HUES6 (cell line): ENCODE data around the gene MRAP2.
A peak's percentile ranks its signal among the peaks of the same experiment; 100 is the strongest.
"Not testable (repeated sequence)": the region's sequence is repeated elsewhere in the genome, so short reads cannot be mapped to it uniquely, and the experiment has no call there.

Experiments
- H3K27ac ChIP-seq: 2 replicates; pipeline ENCODE4 v1.7.0; 2013; ENCODE audit warnings: low read depth, mild to moderate bottlenecking, low read length, inconsistent platforms
- H3K27me3 ChIP-seq: 2 replicates; pipeline ENCODE4 v1.6.1; 2013; ENCODE audit warnings: low read length; ENCODE audit not compliant: control insufficient read depth, insufficient read depth
- H3K36me3 ChIP-seq: 2 replicates; pipeline ENCODE4 v1.6.1; 2013; ENCODE audit warnings: low read length; ENCODE audit not compliant: control insufficient read depth, insufficient read depth
- H3K4me1 ChIP-seq: 2 replicates; pipeline ENCODE4 v1.6.1; 2013; ENCODE audit warnings: low read length; ENCODE audit not compliant: control insufficient read depth, insufficient read depth
- H3K4me3 ChIP-seq: 2 replicates; pipeline ENCODE4 v1.5.1; 2013; ENCODE audit warnings: low read depth, low read length
- H3K9ac ChIP-seq: one replicate; pipeline ENCODE4 v1.6.1; 2013; ENCODE audit warnings: mild to moderate bottlenecking, low read length
- H3K9me3 ChIP-seq: 2 replicates; pipeline ENCODE4 v1.6.1; 2013; ENCODE audit warnings: low read depth, low read length; ENCODE audit not compliant: control insufficient read depth, insufficient read depth

Gene MRAP2

DNA sequence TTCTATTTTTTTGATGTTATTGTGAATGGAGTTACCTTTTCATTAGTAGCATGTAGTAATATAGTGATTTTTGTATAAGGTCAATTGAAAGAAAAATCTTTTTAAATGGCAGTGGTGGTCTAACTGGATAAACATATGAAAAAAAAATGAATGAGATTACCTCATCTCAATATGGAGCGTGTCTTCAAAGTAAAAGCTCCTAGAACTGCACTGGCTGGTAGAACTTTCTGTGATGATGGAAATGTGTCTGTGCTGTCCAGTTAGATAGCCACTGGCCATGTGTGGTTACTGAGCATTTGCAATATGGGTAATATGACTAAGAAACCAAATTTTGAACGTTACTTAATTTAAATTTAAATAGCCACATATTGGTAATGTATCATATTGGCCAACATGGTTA is 44.1 kb downstream of the MRAP2 start:
- no peaks in the 10 kb centered on the region for H3K36me3 ChIP-seq
- H3K4me1 ChIP-seq, result peaks cover 18% of the 10 kb centered on the region
- H3K27ac ChIP-seq, result no peak overlapping the region
- H3K27me3 ChIP-seq, result no peaks in the 10 kb centered on the region
- no peak overlapping the region for H3K4me3 ChIP-seq
- H3K9me3 ChIP-seq, result no peaks in the 10 kb centered on the region
- H3K9ac ChIP-seq, result no peak overlapping the region

DNA sequence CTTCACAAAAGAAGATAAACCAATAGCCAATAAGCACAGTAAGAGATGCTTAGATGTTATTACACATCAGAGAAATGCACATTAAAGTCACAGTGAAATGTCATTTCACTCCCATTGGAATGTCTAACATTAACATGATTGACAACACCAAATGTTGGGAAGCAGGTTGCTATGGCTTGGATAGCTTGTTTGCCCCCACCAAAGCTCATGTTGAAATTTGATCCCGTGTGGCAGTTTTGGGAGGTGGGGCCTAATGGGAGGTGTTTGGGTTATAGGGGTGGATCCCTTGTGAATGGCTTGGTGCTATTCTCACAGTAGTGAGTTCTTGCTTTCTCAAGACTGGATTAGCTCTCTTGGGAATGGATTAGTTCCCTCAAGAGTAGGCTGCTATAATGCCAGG is 44.8 kb downstream of the MRAP2 start:
- Histone ChIP-seq H3K9me3 (no peaks in the 10 kb centered on the region), H3K9ac (no peak overlapping the region), H3K4me1 (peaks cover 23% of the 10 kb centered on the region), H3K4me3 (no peak overlapping the region), H3K36me3 (no peaks in the 10 kb centered on the region), H3K27me3 (no peaks in the 10 kb centered on the region), H3K27ac (no peak overlapping the region)

DNA sequence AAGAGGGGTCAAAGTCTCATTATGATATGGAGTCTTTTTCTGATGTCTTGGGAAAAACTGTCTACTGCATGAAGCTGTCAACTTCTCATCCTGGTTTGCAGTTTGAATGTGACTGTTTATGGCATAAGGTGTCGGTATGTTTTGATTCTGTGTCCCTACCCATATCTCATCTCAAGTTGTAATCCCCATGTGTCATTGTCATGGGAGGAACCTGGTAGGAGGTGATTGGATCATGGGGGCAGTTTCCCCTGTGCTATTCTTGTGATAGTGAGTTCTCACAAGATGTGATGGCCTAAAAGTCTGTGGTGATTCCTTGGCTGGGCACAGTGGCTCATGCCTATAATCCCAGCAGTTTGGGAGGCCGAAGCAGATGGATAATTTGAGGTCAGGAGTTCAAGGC is 47.6 kb downstream of the MRAP2 start:
- peaks cover 27% of the 10 kb centered on the region for H3K4me1 ChIP-seq
- H3K9ac ChIP-seq, result no peak overlapping the region
- no peak overlapping the region for H3K4me3 ChIP-seq
- no peak overlapping the region for H3K27ac ChIP-seq
- no peaks in the 10 kb centered on the region for H3K27me3 ChIP-seq
- H3K9me3 ChIP-seq, result no peaks in the 10 kb centered on the region
- H3K36me3 ChIP-seq, result no peaks in the 10 kb centered on the region

DNA sequence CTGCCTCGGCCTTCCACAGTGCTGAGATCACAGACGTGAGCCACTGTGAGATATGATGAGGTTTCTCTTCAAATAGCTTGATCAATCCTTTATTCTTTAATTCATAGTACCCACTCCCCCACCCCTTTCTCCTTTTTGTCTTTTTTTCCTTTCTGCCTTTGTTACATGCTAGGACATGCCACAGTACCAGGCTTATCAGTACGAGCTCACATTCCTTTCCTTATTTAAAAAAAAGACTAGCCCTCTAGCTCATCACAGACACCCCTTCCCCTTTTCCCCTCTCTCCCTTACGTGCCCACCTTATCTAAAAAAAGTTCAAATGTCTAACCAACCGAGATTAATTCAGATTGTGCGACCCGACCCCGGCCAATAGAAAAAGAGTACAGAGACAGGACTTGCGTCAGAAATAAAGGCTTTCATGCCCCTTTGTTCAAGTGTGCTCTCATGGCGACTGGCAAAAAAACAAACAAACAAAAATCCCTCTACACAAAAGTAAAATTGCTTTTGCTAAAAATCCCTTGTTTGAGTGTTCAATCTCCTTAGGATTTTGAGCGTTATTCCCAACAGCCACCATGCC is 49.2 kb downstream of the MRAP2 start:
- Histone ChIP-seq H3K27me3 (no peaks in the 10 kb centered on the region), H3K4me1 (peaks cover 40% of the 10 kb centered on the region), H3K4me3 (no peak overlapping the region), H3K27ac (peak overlapping the region; percentile 85), H3K36me3 (no peaks in the 10 kb centered on the region), H3K9ac (no peak overlapping the region), H3K9me3 (no peaks in the 10 kb centered on the region)

DNA sequence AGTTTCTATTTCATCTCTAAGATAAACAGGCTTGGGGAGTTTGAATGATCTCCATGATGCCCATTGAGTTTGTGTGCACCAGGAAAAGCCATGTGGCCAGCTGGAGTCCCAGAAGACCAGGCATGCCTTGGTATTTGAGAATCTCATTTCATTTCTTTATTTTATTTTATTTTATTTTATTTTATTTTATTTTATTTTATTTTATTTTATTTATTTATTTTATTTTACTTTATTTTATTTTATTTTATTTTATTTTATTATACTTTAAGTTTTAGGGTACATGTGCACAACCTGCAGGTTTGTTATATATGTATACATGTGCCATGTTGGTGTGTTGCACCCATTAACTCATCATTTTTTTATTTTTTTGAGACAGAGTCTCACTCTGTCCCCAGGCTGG is 51.1 kb downstream of the MRAP2 start:
- peaks cover 47% of the 10 kb centered on the region for H3K4me1 ChIP-seq
- not testable (repeated sequence) for H3K9ac ChIP-seq, H3K9me3 ChIP-seq, H3K36me3 ChIP-seq, H3K4me3 ChIP-seq, H3K27me3 ChIP-seq
- peak overlapping the region; percentile 78; the same call in 1 of the 2 replicates for H3K27ac ChIP-seq

DNA sequence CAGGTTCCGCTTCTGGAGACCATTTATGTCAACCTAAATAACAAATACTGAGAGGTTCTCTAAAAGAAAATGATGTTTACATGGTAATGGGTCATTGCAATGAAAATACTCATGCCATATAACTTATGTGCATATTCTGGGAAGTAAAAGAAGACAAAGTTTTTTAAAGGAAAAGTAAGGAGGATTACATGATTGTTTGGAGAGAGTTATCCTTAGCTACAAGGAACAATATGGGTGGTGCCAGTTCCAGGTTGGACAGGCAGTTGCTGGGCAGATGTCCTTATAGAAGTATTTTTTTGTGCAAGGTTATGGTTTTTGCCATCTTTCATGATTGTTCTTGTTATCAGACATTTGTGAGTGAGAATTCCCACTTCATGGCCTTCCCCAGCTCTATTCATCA is 52.5 kb downstream of the MRAP2 start:
- H3K9ac ChIP-seq, result no peak overlapping the region
- no peaks in the 10 kb centered on the region for H3K9me3 ChIP-seq
- no peak overlapping the region for H3K4me3 ChIP-seq
- H3K36me3 ChIP-seq, result no peaks in the 10 kb centered on the region
- H3K27ac ChIP-seq, result no peak overlapping the region
- no peaks in the 10 kb centered on the region for H3K27me3 ChIP-seq
- H3K4me1 ChIP-seq, result peaks cover 47% of the 10 kb centered on the region

DNA sequence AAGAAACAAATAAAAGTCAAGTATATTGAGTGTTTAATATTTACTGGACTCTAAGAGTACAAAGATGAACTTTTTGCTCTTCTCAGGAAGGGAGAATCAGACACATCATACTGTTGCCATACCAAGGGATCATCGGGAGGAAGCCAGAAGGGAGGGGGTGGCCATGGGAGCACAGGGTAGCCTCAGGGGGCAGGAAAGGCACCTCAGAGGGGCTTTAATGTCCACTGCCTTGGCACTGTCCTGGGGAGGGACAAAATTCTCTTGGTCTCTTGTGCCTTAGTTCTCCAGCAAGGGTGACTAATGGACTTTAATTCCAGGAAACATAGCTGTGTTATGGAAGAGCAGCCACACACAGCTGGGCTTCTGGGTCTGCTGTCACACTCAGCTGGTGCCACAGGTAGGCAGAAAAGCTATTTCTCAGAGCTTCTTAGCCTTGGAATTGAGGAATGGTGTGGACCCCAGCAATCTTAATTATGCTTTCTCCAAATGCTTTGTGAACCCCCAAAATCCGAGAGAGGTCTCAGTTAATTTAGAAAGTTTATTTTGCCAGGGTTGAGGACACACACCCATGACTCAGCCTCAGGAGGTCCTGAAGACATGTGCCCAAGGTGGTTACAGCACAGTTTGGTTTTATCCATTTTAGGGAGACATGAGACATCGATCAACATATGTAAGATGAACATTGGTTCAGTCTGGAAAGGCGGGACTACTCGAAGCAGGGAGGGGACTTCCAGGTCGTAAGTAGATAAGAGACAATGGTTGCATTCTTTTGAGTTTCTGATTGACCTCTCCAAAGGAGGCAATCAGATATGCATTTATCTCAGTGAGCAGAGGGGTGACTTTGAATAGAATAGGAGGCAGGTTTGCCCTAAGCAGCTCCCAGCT is 53.2 kb downstream of the MRAP2 start:
- no peaks in the 10 kb centered on the region for H3K36me3 ChIP-seq
- H3K27ac ChIP-seq, result no peak overlapping the region

DNA sequence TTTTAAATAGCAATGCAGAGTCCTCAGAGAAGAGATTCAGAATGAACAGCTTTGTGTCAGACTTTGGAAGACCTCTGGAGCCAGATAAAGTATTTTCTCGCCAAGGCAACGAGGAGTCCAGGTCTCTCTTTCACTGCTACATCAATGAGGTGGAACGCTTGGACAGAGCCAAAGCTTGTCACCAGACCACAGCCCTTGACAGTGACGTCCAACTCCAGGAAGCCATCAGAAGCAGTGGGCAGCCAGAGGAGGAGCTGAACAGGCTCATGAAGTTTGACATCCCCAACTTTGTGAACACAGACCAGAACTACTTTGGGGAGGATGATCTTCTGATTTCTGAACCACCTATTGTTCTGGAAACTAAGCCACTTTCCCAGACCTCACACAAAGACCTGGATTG is 55.5 kb downstream of the MRAP2 start:
- H3K27me3 ChIP-seq, result no peaks in the 10 kb centered on the region
- peaks cover 41% of the 10 kb centered on the region for H3K4me1 ChIP-seq
- H3K9me3 ChIP-seq, result no peaks in the 10 kb centered on the region
- H3K4me3 ChIP-seq, result no peak overlapping the region
- no peaks in the 10 kb centered on the region for H3K36me3 ChIP-seq
- H3K27ac ChIP-seq, result no peak overlapping the region
- no peak overlapping the region for H3K9ac ChIP-seq

More for the DNA sequence above, 53.2 kb downstream of the MRAP2 start:
- H3K9ac ChIP-seq, result no peak overlapping the region
- no peak overlapping the region for H3K4me3 ChIP-seq
- H3K4me1 ChIP-seq, result peaks cover 47% of the 10 kb centered on the region
- H3K27me3 ChIP-seq, result no peaks in the 10 kb centered on the region
- no peaks in the 10 kb centered on the region for H3K9me3 ChIP-seq

DNA sequence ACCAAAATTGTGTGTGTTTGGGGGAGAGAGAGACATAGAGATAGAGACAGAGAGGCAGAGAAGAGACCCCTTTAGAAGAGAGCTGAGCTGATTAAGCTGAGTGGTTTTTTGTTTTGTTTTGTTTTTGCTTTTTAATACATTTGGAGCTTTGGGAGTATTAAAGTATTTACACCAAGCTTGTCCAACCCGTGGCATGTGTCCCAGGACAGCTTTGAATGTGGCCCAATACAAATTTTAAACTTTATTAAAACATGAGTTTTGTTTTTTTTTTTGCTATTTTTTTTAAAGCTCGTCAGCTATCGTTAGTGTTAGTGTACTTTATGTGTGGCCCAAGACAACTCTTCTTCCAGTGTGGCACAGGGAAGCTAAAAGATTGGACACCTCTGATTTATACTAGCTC is 56.0 kb downstream of the MRAP2 start:
- no peak overlapping the region for H3K4me3 ChIP-seq
- H3K9ac ChIP-seq, result no peak overlapping the region
- peaks cover 36% of the 10 kb centered on the region for H3K4me1 ChIP-seq
- H3K27ac ChIP-seq, result no peak overlapping the region
- no peaks in the 10 kb centered on the region for H3K36me3 ChIP-seq
- H3K9me3 ChIP-seq, result no peaks in the 10 kb centered on the region
- no peaks in the 10 kb centered on the region for H3K27me3 ChIP-seq

DNA sequence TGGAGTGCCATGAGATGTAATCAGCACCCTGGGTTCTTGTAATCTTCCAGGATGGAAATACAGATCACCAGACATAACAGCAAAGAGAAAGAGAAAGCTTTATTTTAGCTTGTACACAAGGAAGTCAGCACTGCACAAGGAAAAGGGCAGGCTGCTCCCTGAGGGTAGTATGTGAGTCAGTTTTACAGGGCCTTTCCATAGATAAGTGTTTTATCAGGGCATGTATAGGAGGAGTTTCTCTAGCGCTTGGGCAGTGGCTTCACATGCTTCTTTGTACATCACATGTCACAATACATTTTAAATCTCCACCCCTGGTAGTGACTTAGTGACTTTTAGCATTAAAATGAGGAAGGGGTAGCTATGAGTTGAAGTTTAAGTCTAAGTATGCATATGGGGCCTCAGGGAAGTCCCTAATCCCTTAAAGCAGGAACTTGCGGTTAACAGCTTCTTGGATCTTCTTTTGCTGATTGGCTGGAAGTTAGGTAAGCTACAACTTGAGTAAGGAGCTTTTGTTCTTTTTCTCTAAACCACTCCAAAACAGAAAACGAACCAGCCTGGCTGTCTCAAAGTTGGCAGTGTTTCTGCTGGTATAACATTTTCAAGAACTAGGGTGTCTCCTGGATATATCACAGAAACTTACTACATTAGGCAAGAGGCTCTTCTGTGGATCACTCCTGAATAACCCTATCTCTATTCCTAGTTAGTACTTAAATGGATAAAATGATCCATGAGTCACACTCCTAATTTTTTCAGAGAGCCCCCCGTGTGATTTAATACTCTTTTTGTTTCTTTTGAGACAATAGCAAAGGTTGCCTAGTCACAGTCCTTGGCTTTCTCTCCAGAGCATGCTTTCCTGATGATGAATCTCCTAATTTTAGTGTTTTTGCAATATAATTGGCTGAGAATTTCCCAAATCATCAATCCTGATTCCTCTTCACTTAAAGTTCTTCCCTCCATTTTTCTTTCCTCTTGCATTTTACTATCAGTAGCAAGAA is 60.2 kb downstream of the MRAP2 start:
- H3K9me3 ChIP-seq, result no peaks in the 10 kb centered on the region
- H3K27ac ChIP-seq, result no peak overlapping the region
- H3K4me1 ChIP-seq, result peaks cover 12% of the 10 kb centered on the region
- H3K4me3 ChIP-seq, result no peak overlapping the region
- H3K9ac ChIP-seq, result no peak overlapping the region
- H3K36me3 ChIP-seq, result no peaks in the 10 kb centered on the region
- H3K27me3 ChIP-seq, result no peaks in the 10 kb centered on the region
